ENCODE measurements around the gene SLX9.

GRCh38 chr21:44998621-44999427, 59.0 kb downstream of the SLX9 start:
- no peak for TF ChIP-seq EZH2 (IDR thresholded peaks at IDR 0.05; ENCODE audit: insufficient read depth, poor library complexity, severe bottlenecking)
- TF ChIP-seq EZH2phosphoT487 (IDR thresholded peaks at IDR 0.05; ENCODE audit: insufficient read depth, low read depth) = no peak

All from GM23248 (cell line).